Ectodermal cell (in vitro differentiated cells): Measurements from ENCODE around the gene TULP4.

ENCODE experiments used
- H3K27ac ChIP-seq: 2 replicates; pipeline ENCODE4 v1.7.0; 2013; ENCODE audit warnings: mild to moderate bottlenecking, low read depth, low read length; ENCODE audit not compliant: insufficient read depth, poor library complexity, severe bottlenecking
- H3K27me3 ChIP-seq: 2 replicates; pipeline ENCODE4 v1.7.0; 2013; ENCODE audit warnings: mild to moderate bottlenecking, low read length; ENCODE audit not compliant: insufficient read depth, control insufficient read depth, poor library complexity, severe bottlenecking
- H3K36me3 ChIP-seq: one replicate; pipeline ENCODE4 v1.7.0; 2013; ENCODE audit warnings: low read length; ENCODE audit not compliant: control insufficient read depth, insufficient read depth
- H3K4me1 ChIP-seq: one replicate; pipeline ENCODE4 v1.7.0; 2013; ENCODE audit warnings: low read length; ENCODE audit not compliant: control insufficient read depth, insufficient read depth
- H3K4me3 ChIP-seq: 2 replicates; pipeline ENCODE4 v1.7.0; 2013; ENCODE audit warnings: low read depth, low read length, control low read depth; ENCODE audit not compliant: insufficient read depth
- H3K9me3 ChIP-seq: 2 replicates; pipeline ENCODE4 v1.7.0; 2013; ENCODE audit warnings: mild to moderate bottlenecking, low read length, moderate library complexity; ENCODE audit not compliant: control insufficient read depth
- WGBS, 2 experiments: methylation state at CpG; one replicate each; pipeline ENCODE4 v1.1.7; 2013; ENCODE audit warnings: missing lambda C conversion rate in 2 of 2; 5-methylcytosine and 5-hydroxymethylcytosine counted together

The TULP4 gene

DNA sequence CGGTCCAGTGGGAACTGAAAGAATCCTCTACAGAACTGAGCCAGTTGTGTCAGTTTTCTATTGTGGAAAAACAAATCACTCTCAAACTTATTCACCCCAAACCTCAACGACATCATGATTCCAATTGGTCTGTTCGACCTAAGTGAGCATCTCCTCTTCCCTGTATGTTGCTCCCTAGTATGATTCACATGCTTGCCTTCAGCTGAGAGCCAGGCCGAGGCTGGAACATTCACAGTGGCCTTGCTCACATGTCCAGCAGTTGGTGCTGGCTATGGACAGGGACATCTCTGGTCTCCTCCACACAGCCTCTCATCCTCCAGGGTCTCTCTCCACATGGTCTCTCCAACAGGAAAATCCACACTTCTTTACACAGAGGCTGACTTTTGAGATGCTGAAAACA, 219.3 kb downstream of the TULP4 start:
- H3K27me3 ChIP-seq: peaks cover 6% of the 10 kb centered on the region
- 89 to 90% methylated on average over 4 of the region's 4 CpGs for WGBS, 2 experiments
- H3K27ac ChIP-seq: no peak overlapping the region
- no peaks in the 10 kb centered on the region for H3K36me3 ChIP-seq
- no peaks in the 10 kb centered on the region for H3K4me1 ChIP-seq
- no peak overlapping the region for H3K4me3 ChIP-seq
- H3K9me3 ChIP-seq: no peaks in the 10 kb centered on the region

DNA sequence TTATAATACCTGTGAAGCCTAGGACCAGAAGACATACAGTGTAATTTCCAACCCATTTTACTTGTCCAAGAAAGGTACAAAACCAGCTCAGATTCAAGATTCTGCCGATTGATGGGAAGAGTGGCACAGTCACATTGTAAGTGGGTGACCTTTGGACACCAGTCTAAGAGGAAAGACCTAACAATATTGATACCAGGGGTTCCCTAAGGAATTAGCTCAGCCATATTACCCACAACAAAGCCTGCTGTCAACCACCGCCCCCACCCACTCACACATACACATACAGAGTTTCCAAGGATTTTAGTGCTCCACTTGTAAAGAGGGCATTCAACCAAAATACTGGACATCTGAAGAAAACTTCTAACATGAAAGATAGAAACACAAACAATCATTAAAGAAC, 219.7 kb downstream of the TULP4 start:
- Histone ChIP-seq H3K27me3 (peaks cover 6% of the 10 kb centered on the region), H3K4me1 (no peaks in the 10 kb centered on the region), H3K9me3 (no peaks in the 10 kb centered on the region), H3K36me3 (no peaks in the 10 kb centered on the region), H3K4me3 (no peak overlapping the region), H3K27ac (no peak overlapping the region)
- WGBS, 2 experiments: 92 to 95% methylated on average over 2 of the region's 2 CpGs

DNA sequence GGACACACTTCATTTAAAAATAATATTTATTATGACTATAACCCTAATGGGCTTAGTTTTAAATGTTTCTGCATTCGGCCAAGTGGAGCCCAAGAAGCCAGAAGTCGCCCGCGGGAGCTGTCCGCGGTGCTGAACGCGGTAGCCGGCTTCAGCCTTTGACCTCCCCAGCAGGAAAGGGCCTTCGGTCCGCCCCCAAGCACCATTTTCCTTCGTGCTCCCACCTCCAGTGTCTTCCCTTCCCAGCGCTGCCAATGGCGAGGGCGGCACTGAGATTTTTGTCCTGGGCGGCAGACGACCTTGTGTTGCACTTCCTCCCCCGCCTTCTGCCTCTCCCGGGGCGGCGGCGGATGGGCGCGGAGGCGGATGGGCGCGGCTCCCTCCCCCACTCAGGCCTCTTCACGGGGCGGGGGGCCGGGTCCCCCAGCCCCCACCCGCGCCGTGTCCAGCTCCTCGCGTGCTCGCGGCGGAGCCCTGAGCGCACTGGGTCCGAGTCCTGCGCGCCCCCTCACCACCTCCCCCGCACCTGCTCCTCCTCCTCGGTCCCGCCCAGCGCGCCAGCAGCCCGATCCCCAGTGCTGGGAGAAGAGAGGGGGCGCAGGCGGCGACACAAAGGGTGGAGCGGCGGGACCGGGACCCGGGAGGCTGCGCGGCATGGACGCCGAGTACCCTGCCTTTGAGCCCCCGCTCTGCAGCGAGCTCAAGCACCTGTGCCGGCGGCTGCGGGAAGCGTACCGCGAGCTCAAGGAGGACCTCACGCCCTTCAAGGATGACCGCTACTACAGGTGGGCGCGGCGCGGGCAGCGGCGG, 224.0 kb downstream of the TULP4 start:
- H3K27ac ChIP-seq: peak overlapping the region; percentile 57

DNA sequence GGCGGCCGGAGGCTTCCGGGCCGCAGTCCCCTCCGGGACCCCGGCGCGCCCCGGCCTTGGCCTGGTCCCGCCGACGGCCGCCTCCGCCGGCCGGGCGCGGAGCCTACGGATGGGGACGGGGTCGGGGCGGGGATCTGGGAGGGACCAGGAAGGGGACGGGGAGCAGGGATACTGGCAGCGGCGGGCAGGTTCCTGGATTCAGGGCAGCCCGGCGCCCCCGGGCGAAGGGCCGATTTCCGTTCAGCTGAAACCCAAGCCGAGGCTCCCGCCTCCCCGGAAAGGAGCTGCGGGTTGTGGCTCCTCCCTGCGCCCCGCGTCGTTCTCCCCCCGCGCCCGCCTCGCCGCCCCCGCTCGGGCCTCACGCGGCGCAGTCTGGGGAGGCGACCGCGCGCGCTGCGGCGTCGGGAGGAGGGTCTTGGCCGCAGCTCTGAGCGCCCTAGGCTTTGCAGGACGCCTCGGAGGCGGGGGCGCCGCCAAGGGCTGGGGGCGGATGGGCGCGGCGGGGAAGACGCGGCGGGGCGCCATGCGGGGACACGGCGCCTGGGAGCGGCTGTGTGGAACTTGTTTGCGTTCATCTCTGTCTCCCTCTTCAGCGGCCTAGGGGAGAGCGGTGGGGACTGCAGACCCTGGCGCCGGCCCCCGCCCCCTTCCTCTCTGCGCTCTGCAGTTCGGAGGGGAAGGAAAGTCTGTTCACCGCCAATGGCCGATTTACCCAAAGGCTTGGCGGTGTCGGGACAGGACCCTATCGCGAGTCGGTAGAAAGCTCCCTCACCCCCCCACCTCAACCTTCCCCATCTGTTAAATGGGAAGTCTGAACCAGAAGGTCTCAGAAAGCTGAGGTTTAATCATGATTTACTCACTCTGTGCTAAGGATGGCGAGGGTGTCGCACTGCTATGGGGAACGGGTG, 224.9 kb downstream of the TULP4 start:
- no peaks in the 10 kb centered on the region for H3K4me1 ChIP-seq
- no peaks in the 10 kb centered on the region for H3K36me3 ChIP-seq
- H3K9me3 ChIP-seq: no peaks in the 10 kb centered on the region
- WGBS, 2 experiments: 2 to 3% methylated on average over 94 of the region's 94 CpGs
- H3K27ac ChIP-seq: no peak overlapping the region
- peak overlapping the region; percentile 69 for H3K4me3 ChIP-seq
- H3K27me3 ChIP-seq: peaks cover 18% of the 10 kb centered on the region

More for the DNA sequence above, 224.0 kb downstream of the TULP4 start:
- 1% methylated on average over 75 of the region's 75 CpGs for WGBS, 2 experiments
- Histone ChIP-seq H3K4me3 (peak overlapping the region; percentile 69), H3K4me1 (no peaks in the 10 kb centered on the region), H3K9me3 (no peaks in the 10 kb centered on the region), H3K27me3 (peaks cover 18% of the 10 kb centered on the region), H3K36me3 (no peaks in the 10 kb centered on the region)

DNA sequence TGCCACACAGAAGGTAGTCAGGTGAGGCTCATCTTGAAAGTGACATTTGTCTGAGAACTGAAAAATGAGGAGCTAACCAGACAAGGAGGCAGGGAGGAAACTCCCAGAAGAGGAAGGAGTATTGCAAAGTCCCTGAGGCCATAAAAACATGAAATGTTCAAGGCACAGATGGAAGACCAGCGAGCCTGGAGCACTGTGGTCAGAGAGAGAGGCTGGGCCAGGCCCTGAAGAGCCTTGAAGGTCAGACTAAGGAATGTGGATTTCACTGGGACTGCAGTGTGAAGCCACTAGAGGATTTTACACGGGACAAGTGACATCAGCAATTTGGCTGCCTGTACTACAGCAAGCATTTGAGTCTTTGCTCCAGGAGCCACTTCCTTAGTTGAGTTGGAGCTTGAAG, 226.5 kb downstream of the TULP4 start:
- 86 to 88% methylated on average over 2 of the region's 2 CpGs for WGBS, 2 experiments
- H3K27me3 ChIP-seq: peaks cover 18% of the 10 kb centered on the region
- no peak overlapping the region for H3K4me3 ChIP-seq
- H3K36me3 ChIP-seq: no peaks in the 10 kb centered on the region
- no peaks in the 10 kb centered on the region for H3K9me3 ChIP-seq
- no peaks in the 10 kb centered on the region for H3K4me1 ChIP-seq
- no peak overlapping the region for H3K27ac ChIP-seq

DNA sequence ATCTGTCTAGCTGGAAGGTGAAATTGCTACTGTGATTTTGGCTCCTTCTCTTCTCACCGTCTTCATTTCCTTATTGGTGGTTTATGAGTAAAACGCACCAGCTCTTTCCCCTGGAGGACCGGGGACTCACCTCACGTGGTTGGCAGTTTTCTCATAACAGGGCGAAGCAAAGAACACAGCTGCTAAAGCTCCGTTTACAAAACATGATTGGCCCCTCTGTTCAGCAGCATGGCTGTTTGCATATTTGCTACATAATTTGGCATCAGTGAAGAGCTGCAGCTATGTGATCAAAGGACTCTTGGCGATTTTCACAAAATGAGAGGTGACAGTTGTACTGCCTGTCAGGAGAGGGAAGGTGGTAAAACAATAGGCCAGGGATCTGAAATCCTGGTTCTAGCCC, 227.1 kb downstream of the TULP4 start:
- no peak overlapping the region for H3K4me3 ChIP-seq
- peaks cover 18% of the 10 kb centered on the region for H3K27me3 ChIP-seq
- WGBS, 2 experiments: 92% methylated on average over 7 of the region's 7 CpGs
- H3K27ac ChIP-seq: no peak overlapping the region
- H3K9me3 ChIP-seq: no peaks in the 10 kb centered on the region
- H3K36me3 ChIP-seq: no peaks in the 10 kb centered on the region
- no peaks in the 10 kb centered on the region for H3K4me1 ChIP-seq

DNA sequence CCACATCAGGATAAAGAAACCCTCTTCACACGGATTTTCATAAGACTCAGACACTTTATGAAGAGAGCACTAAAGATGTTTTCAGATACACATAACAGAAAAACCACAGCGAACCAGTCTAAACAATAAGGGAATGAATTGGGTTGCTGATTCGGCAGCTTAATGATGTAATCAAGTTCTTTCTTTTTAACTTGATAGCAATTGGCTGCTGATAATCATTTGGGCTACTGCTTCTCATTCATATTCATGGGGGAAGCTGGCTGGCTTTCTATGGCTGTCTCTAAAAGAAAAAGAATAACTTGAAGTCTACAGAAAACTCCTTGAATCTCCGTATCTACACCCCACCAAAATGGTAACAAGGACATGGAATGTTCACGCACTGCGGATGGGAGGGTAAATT, 227.6 kb downstream of the TULP4 start:
- H3K4me1 ChIP-seq: no peaks in the 10 kb centered on the region
- 93 to 98% methylated on average over 5 to 6 of the region's 6 CpGs for WGBS, 2 experiments
- no peak overlapping the region for H3K27ac ChIP-seq
- no peaks in the 10 kb centered on the region for H3K9me3 ChIP-seq
- no peaks in the 10 kb centered on the region for H3K36me3 ChIP-seq
- no peak overlapping the region for H3K4me3 ChIP-seq
- H3K27me3 ChIP-seq: peaks cover 18% of the 10 kb centered on the region

DNA sequence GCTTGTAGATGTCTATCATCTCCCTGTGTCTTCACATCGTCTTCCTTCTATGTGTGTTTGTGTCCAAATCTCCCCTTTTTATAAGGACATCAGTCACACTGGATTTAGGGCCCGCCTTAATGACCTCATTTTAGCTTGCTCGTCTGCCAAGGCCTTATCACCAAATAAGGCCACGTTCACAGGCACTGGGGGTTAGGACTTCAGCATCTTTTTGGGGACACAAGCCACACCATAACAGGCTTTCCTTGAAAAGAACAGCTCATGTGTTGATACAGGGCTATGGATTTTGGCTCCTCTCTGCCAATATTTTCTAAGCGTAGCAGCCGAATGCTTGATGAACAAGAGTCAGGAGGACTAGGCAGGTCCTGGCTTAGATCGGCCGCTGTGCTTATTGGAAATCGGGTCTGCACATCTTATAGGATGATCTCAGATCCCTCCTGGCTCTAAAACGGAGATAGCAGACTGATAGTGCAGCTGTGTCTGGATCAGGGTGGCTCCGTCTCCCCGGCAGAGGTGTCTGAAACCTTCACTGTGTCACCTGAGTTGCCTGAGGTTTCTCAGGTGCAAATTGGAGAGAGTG, 231.4 kb downstream of the TULP4 start:
- 93 to 94% methylated on average over 12 of the region's 12 CpGs for WGBS, 2 experiments

DNA sequence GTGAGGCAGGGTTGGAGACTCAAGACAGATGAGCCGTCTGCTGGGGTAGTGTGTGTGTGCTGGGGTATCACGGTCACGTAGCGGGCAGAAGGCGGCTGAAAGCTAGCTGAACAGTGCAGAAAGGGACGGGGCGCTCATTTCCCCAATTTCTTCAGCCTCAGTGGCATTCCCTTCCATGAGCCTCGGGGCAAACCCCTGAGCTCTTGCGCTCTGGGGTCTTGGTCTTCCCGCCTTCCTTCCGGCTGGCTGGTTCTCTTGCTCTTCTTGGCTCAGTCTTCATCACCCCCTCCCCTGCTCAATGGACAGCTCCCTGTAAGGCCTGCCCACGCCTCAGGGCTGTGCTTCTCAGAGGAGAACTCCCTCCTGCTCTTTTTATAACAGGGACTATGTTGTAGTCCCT, 232.2 kb downstream of the TULP4 start:
- H3K4me3 ChIP-seq: no peak overlapping the region
- H3K27me3 ChIP-seq: no peaks in the 10 kb centered on the region
- no peaks in the 10 kb centered on the region for H3K9me3 ChIP-seq
- no peaks in the 10 kb centered on the region for H3K36me3 ChIP-seq
- WGBS, 2 experiments: 85 to 87% methylated on average over 12 of the region's 12 CpGs
- H3K27ac ChIP-seq: no peak overlapping the region
- peaks cover 3% of the 10 kb centered on the region for H3K4me1 ChIP-seq

More for the DNA sequence above, 231.4 kb downstream of the TULP4 start:
- Histone ChIP-seq H3K27ac (no peak overlapping the region), H3K4me3 (no peak overlapping the region), H3K36me3 (no peaks in the 10 kb centered on the region), H3K27me3 (no peaks in the 10 kb centered on the region), H3K9me3 (no peaks in the 10 kb centered on the region), H3K4me1 (peaks cover 3% of the 10 kb centered on the region)
